Bronchial epithelial cell (primary cell): Measurements from ENCODE around the gene ENPP6. TPM values are rescaled to one million over a fixed set of nuclear protein-coding genes. Genes with fewer than 3 reads are reported as not detected.

Experiments
- DNase-seq: peaks from one replicate; pipeline ENCODE4 v3.0.0-alpha.2; 2010; ENCODE audit warnings: low read depth
- FAIRE-seq: peaks from 2 replicates; lab custom pipeline; 2011; peaks lifted over from hg19 to GRCh38; lab: Jason Lieb, UNC
- H3K27me3 ChIP-seq: 2 replicates; pipeline ENCODE4 v1.5.1; 2011; ENCODE audit warnings: low read length; ENCODE audit not compliant: control insufficient read depth, insufficient read depth
- H3K36me3 ChIP-seq: 2 replicates; pipeline ENCODE4 v1.5.1; 2011; ENCODE audit warnings: low read length; ENCODE audit not compliant: control insufficient read depth, insufficient read depth
- H3K4me3 ChIP-seq: 2 replicates; pipeline ENCODE4 v1.5.1; 2011; ENCODE audit warnings: mild to moderate bottlenecking, low read depth, low read length, control low read depth
- total RNA-seq: library from RNA; depleted of rRNA; stranded (reverse); fragments of >200 nt; gene quantifications from 2 replicates; pipeline ENCODE4 v1.2.1, GENCODE V29; 2014
- TF ChIP-seq, protein P1 (sequence below): IDR thresholded peaks from 2 replicates; pipeline ENCODE4 v1.5.1; 2011; ENCODE audit warnings: mild to moderate bottlenecking, moderate library complexity, low read length, control low read depth, inconsistent platforms; ENCODE audit not compliant: insufficient read depth, severe bottlenecking

ENPP6 gene
- total RNA-seq, 1 donor from 2014 or later = not detected

GRCh38 chr4:184067931-184068554, 149.6 kb downstream of the ENPP6 start:
- Histone ChIP-seq H3K36me3 (no peaks in the 10 kb centered on the region), H3K4me3 (no peak overlapping the region), H3K27me3 (no peaks in the 10 kb centered on the region)
- DNase-seq (no peak), FAIRE-seq (no peak)
- TF ChIP-seq, protein P1, sequence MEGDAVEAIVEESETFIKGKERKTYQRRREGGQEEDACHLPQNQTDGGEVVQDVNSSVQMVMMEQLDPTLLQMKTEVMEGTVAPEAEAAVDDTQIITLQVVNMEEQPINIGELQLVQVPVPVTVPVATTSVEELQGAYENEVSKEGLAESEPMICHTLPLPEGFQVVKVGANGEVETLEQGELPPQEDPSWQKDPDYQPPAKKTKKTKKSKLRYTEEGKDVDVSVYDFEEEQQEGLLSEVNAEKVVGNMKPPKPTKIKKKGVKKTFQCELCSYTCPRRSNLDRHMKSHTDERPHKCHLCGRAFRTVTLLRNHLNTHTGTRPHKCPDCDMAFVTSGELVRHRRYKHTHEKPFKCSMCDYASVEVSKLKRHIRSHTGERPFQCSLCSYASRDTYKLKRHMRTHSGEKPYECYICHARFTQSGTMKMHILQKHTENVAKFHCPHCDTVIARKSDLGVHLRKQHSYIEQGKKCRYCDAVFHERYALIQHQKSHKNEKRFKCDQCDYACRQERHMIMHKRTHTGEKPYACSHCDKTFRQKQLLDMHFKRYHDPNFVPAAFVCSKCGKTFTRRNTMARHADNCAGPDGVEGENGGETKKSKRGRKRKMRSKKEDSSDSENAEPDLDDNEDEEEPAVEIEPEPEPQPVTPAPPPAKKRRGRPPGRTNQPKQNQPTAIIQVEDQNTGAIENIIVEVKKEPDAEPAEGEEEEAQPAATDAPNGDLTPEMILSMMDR = no peak

GRCh38 chr4:184066584-184067300, 150.9 kb downstream of the ENPP6 start:
- DNase-seq = no peak
- FAIRE-seq = no peak
- no peaks in the 10 kb centered on the region for H3K27me3 ChIP-seq
- TF ChIP-seq, protein P1 = no peak
- H3K36me3 ChIP-seq = no peaks in the 10 kb centered on the region
- H3K4me3 ChIP-seq = no peak overlapping the region

DNA sequence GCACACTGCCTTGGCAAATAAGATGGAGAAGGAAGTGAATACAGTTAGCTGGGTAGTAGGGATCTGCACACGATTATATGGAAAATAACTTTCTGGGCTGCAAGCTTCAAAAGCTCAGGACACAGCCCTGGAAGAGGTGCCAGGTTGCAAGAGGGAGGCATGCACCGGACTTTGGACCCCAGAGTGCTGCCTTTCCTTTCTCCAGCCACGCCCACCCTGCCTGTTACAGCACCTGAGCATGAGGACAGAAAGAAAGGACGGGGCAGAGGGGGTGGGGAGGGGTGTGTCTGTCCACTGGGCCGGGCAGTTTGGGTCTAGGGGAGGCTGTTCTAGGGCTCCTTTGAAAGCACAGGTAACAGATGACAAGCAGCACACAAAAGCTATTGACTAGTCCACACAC, 152.8 kb downstream of the ENPP6 start:
- FAIRE-seq (no peak), DNase-seq (no peak)
- H3K27me3 ChIP-seq = no peaks in the 10 kb centered on the region
- TF ChIP-seq, protein P1 = no peak
- no peak overlapping the region for H3K4me3 ChIP-seq
- no peaks in the 10 kb centered on the region for H3K36me3 ChIP-seq

DNA sequence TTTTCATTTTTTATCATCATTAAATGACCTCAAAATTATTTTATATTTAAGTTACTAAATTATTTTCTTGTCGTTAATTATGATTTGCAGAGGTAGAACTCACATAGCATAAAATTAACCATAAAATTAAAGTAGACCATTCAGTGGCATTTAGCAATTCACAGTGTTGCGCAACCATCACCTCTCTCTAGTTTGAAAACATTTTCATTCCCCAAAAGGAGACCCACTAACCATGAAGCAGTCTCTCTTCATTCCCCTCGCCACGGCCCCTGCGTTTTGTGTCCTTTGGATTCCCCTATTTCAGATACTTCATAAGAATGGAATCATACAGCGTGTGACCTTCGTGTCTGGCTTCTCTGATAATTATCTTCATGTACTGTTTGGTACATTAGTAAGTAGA, 154.9 kb downstream of the ENPP6 start:
- Histone ChIP-seq H3K27me3 (no peaks in the 10 kb centered on the region), H3K4me3 (no peak overlapping the region), H3K36me3 (no peaks in the 10 kb centered on the region)
- DNase-seq (no peak), FAIRE-seq (no peak)
- TF ChIP-seq, protein P1 = no peak

- FAIRE-seq = peak; percentile 75
- TF ChIP-seq, protein P1 = no peak
These were observed 156.1 kb downstream of the ENPP6 start for GRCh38 chr4:184061582-184061981.

More at GRCh38 chr4:184061582-184061981, 156.1 kb downstream of the ENPP6 start:
- Histone ChIP-seq H3K27me3 (no peaks in the 10 kb centered on the region), H3K4me3 (no peak overlapping the region), H3K36me3 (no peaks in the 10 kb centered on the region)
- no peak for DNase-seq
